Stimulated activated CD4-positive, alpha-beta T cell treated with anti-CD3 and anti-CD28 coated beads, Interleukin-4, amount 100 ng/mL, for 48 hours (primary cell): ENCODE results near the gene NEB.
A peak's percentile ranks its signal among the peaks of the same experiment; 100 is the strongest.

Experiments
- DNase-seq, 2 donors: peaks; one replicate each; pipeline ENCODE4 v3.0.0-alpha.2; 2020; ENCODE audit warnings: low read depth in 2 of 2

The NEB gene

GRCh38 chr2:151733771-151734672 is at the start of gene NEB:
TSS of gene NEB (minus strand) at chr2:151734476. CDS start at chr2:151733156, 1,320 bp downstream.
- DNase-seq: no peak

- DNase-seq: no peak
Observed at GRCh38 chr2:151783133-151783520, 48.9 kb upstream of the NEB start.

GRCh38 chr2:151782378-151783132 is 48.3 kb upstream of the NEB start:
- no peak for DNase-seq

GRCh38 chr2:151781642-151782041 is 47.4 kb upstream of the NEB start:
- no peak for DNase-seq

GRCh38 chr2:151780938-151781337 is 46.7 kb upstream of the NEB start:
- no peak for DNase-seq

GRCh38 chr2:151777935-151778334 is 43.7 kb upstream of the NEB start:
- DNase-seq: no peak

GRCh38 chr2:151777487-151777886 is 43.2 kb upstream of the NEB start:
- DNase-seq: no peak

GRCh38 chr2:151776367-151776766 is 42.1 kb upstream of the NEB start:
- no peak for DNase-seq

GRCh38 chr2:151775057-151775740 is 40.9 kb upstream of the NEB start:
- DNase-seq: no peak

GRCh38 chr2:151774506-151774905 is 40.2 kb upstream of the NEB start:
- DNase-seq: no peak

- no peak for DNase-seq
Observed at GRCh38 chr2:151771599-151772358, 37.5 kb upstream of the NEB start.

GRCh38 chr2:151770995-151771394 is 36.7 kb upstream of the NEB start:
- DNase-seq: no peak

GRCh38 chr2:151769606-151770005 is 35.3 kb upstream of the NEB start:
- no peak for DNase-seq

GRCh38 chr2:151767536-151767935 is 33.3 kb upstream of the NEB start:
- no peak for DNase-seq

- peak; percentile 8 to 11 for DNase-seq
Observed at GRCh38 chr2:151766437-151767153, 32.3 kb upstream of the NEB start.

GRCh38 chr2:151765760-151766410 is 31.6 kb upstream of the NEB start:
- DNase-seq: no peak

- no peak for DNase-seq
Observed at GRCh38 chr2:151762694-151763093, 28.4 kb upstream of the NEB start.

- no peak for DNase-seq
Observed at GRCh38 chr2:151761687-151762086, 27.4 kb upstream of the NEB start.

GRCh38 chr2:151761193-151761592 is 26.9 kb upstream of the NEB start:
- DNase-seq: no peak

GRCh38 chr2:151760139-151760650 is 25.9 kb upstream of the NEB start:
- no peak for DNase-seq
